ENCODE data around the gene FBXW8.
A peak's percentile ranks its signal among the peaks of the same experiment; 100 is the strongest.

Gene FBXW8

GRCh38 chr12:117020536-117021220 lies 109.9 kb downstream of the FBXW8 start:
- DNase-seq (ENCODE audit: low read depth), result no peak

- no peak for DNase-seq (ENCODE audit: low read depth)
Measured at GRCh38 chr12:117022465-117022864, 111.7 kb downstream of the FBXW8 start.

GRCh38 chr12:117023998-117024960 lies 113.5 kb downstream of the FBXW8 start:
- no peak for DNase-seq (ENCODE audit: low read depth)

GRCh38 chr12:117024961-117025480 lies 114.3 kb downstream of the FBXW8 start:
- DNase-seq (ENCODE audit: low read depth), result no peak

GRCh38 chr12:117025481-117026151 lies 114.9 kb downstream of the FBXW8 start:
- peak; percentile 25 for DNase-seq (ENCODE audit: low read depth)

- DNase-seq (ENCODE audit: low read depth), result no peak
Measured at GRCh38 chr12:117026343-117026742, 115.6 kb downstream of the FBXW8 start.

GRCh38 chr12:117026921-117027250 lies 116.1 kb downstream of the FBXW8 start:
- no peak for DNase-seq (ENCODE audit: low read depth)

GRCh38 chr12:117027251-117028086 lies 116.7 kb downstream of the FBXW8 start:
- DNase-seq (ENCODE audit: low read depth), result no peak

GRCh38 chr12:117028254-117028653 lies 117.5 kb downstream of the FBXW8 start:
- no peak for DNase-seq (ENCODE audit: low read depth)

GRCh38 chr12:117030187-117030900 lies 119.6 kb downstream of the FBXW8 start:
- no peak for DNase-seq (ENCODE audit: low read depth)

GRCh38 chr12:117031843-117032592 lies 121.3 kb downstream of the FBXW8 start:
- no peak for DNase-seq (ENCODE audit: low read depth)

- DNase-seq (ENCODE audit: low read depth), result no peak
Measured at GRCh38 chr12:117032593-117033381, 122.0 kb downstream of the FBXW8 start.

GRCh38 chr12:117033382-117034221 lies 122.9 kb downstream of the FBXW8 start:
- no peak for DNase-seq (ENCODE audit: low read depth)

- DNase-seq (ENCODE audit: low read depth), result no peak
Measured at GRCh38 chr12:117034249-117034648, 123.5 kb downstream of the FBXW8 start.

GRCh38 chr12:117034701-117035151 lies 124.0 kb downstream of the FBXW8 start:
- DNase-seq (ENCODE audit: low read depth), result no peak

GRCh38 chr12:117035287-117035686 lies 124.5 kb downstream of the FBXW8 start:
- DNase-seq (ENCODE audit: low read depth), result no peak

GRCh38 chr12:117036046-117036445 lies 125.3 kb downstream of the FBXW8 start:
- DNase-seq (ENCODE audit: low read depth), result no peak

- no peak for DNase-seq (ENCODE audit: low read depth)
Measured at GRCh38 chr12:117036547-117036946, 125.8 kb downstream of the FBXW8 start.
